Peyer's patch (tissue), 4 donors: Measurements from ENCODE around the gene ECHS1.

Source experiments
- CTCF ChIP-seq, 6 experiments: fragments of 450-650 bp in 4 of 6; fragments of 200-600 bp in 2 of 6; sonication (generic) in 1 of 6; IDR thresholded peaks; one replicate each; pipeline ENCODE4 v1.5.1; 2017 to 2019; ENCODE audit warnings: antibody characterized with exemption in 6 of 6, mild to moderate bottlenecking in 3 of 6, moderate library complexity in 1 of 6
- POLR2A ChIP-seq, 2 donors: fragments of 450-650 bp; IDR thresholded peaks; one replicate each; pipeline ENCODE4 v1.5.1; 2017; ENCODE audit warnings: antibody characterized with exemption in 2 of 2, mild to moderate bottlenecking in 2 of 2, moderate library complexity in 2 of 2

DNA sequence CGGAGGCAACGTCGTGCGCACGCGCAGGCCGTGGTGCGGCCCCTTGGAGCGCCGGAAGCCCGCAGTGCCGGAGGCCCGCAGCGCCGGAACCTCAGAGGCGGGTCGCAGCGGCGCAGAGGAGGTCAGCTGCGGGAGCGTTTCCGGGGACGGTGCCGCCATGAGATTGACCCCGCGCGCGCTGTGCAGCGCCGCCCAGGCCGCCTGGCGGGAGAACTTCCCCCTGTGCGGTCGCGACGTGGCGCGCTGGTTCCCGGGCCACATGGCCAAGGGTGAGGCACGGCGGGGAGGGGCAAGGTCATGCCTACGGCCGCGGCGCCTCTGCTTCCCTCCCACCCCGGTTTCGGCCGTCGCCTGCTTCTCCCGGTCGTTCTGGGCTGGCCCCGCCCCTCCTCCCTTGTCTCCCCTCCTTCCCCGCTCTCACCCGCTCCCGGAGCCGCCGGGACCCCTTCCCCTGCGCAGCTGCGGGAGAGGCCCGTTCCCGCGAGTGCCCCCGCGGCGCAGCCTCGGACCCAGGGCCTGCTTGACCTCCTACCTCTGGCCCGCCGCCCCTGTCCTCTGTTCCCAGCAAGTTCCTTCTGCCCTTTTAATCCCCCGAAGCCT, 21.0 kb upstream of the ECHS1 start, which contains the start of gene MTG1:
- TF ChIP-seq CTCF (IDR thresholded peaks at IDR 0.05) (peak in 5 of 6 experiments; percentile 17 to 64 (median 52)), POLR2A (IDR thresholded peaks at IDR 0.05) (peak; percentile 71 to 72)
